ENCODE measurements around the gene SORCS2.

DNA sequence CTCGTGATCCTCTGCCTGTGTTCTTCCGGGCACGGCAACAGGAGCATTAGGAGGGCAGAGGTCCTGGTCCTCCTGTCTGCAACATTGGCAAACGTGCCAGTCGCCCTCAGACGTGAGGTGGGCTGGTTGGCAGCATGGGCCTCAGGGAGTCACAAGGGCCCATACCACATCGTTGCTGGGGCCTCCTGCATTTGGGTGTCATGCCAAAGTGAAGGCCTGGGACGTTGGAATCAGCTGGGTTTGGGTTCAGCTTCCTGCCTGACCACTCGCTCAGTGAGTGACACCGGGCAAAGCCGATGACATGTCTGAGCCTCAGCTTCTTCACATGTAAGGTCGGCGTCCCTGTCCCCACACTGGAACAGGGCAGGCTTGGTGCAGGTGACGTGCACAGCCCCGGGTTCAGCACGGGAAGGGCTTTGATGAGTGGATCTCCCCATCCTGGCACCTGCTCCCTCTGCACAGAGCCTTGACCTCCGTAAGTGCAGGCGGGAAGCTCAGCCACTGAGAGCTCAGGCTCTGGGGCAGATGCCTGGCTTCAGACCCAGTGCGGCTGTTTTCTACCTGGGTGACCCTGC, 150.8 kb downstream of the SORCS2 start:
- TF ChIP-seq, protein P1, sequence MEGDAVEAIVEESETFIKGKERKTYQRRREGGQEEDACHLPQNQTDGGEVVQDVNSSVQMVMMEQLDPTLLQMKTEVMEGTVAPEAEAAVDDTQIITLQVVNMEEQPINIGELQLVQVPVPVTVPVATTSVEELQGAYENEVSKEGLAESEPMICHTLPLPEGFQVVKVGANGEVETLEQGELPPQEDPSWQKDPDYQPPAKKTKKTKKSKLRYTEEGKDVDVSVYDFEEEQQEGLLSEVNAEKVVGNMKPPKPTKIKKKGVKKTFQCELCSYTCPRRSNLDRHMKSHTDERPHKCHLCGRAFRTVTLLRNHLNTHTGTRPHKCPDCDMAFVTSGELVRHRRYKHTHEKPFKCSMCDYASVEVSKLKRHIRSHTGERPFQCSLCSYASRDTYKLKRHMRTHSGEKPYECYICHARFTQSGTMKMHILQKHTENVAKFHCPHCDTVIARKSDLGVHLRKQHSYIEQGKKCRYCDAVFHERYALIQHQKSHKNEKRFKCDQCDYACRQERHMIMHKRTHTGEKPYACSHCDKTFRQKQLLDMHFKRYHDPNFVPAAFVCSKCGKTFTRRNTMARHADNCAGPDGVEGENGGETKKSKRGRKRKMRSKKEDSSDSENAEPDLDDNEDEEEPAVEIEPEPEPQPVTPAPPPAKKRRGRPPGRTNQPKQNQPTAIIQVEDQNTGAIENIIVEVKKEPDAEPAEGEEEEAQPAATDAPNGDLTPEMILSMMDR (conservative IDR thresholded peaks at IDR 0.05; ENCODE audit: low read length), result no peak
- TF ChIP-seq EZH2phosphoT487 (IDR thresholded peaks at IDR 0.05; ENCODE audit: borderline replicate concordance, low read depth, low read length), result no peak

Measured in OCI-LY7 (cell line).